ENCODE measurements around the gene FAM47A.

The FAM47A gene

GRCh38 chrX:34132028-34132427 lies at the start of gene FAM47A:
FAM47A (minus strand) TSS chrX:34132314; CDS start chrX:34132278, 36 bp downstream.
- no peaks in the 10 kb centered on the region for H3K4me1 Mint-ChIP-seq
- CTCF ChIA-PET, result no interaction called here
- H3K36me3 Mint-ChIP-seq, result no peaks in the 10 kb centered on the region
- no peak within 1 kb of the TSS for H3K4me3 Mint-ChIP-seq
- H3K27me3 Mint-ChIP-seq, result no peaks in the 10 kb centered on the region
- H3K27ac Mint-ChIP-seq, result no peak within 1 kb of the TSS
- H3K9me3 Mint-ChIP-seq, result peaks cover 8% of the 10 kb centered on the region
- DNase-seq, result no peak

- DNase-seq, result no peak
- Mint-ChIP-seq H3K36me3 (no peaks in the 10 kb centered on the region), H3K27ac (no peak overlapping the region), H3K9me3 (peaks cover 3% of the 10 kb centered on the region), H3K27me3 (no peaks in the 10 kb centered on the region), H3K4me1 (no peaks in the 10 kb centered on the region), H3K4me3 (no peak overlapping the region)
- CTCF ChIA-PET, result no interaction called here
Measured at GRCh38 chrX:34147345-34147744, 15.2 kb upstream of the FAM47A start.

- Mint-ChIP-seq H3K27ac (no peak overlapping the region), H3K27me3 (no peaks in the 10 kb centered on the region), H3K9me3 (peaks cover 3% of the 10 kb centered on the region), H3K4me1 (no peaks in the 10 kb centered on the region), H3K4me3 (no peak overlapping the region), H3K36me3 (no peaks in the 10 kb centered on the region)
- no peak for DNase-seq
- CTCF ChIA-PET, result no interaction called here
Measured at GRCh38 chrX:34146906-34147305, 14.8 kb upstream of the FAM47A start.

GRCh38 chrX:34144246-34144645 lies 12.1 kb upstream of the FAM47A start:
- no peaks in the 10 kb centered on the region for H3K4me1 Mint-ChIP-seq
- CTCF ChIA-PET, result no interaction called here
- H3K27ac Mint-ChIP-seq, result no peak overlapping the region
- no peak overlapping the region for H3K4me3 Mint-ChIP-seq
- DNase-seq, result no peak
- H3K36me3 Mint-ChIP-seq, result no peaks in the 10 kb centered on the region
- H3K9me3 Mint-ChIP-seq, result peaks cover 3% of the 10 kb centered on the region
- H3K27me3 Mint-ChIP-seq, result no peaks in the 10 kb centered on the region

GRCh38 chrX:34140816-34141215 lies 8.7 kb upstream of the FAM47A start:
- Mint-ChIP-seq H3K27ac (no peak overlapping the region), H3K36me3 (no peaks in the 10 kb centered on the region)
- no peak for DNase-seq

GRCh38 chrX:34130980-34131744 lies 952 bp downstream of the FAM47A start:
- Mint-ChIP-seq H3K27ac (no peak overlapping the region), H3K36me3 (no peaks in the 10 kb centered on the region), H3K27me3 (no peaks in the 10 kb centered on the region)

More at GRCh38 chrX:34140816-34141215, 8.7 kb upstream of the FAM47A start:
- Mint-ChIP-seq H3K9me3 (peaks cover 1% of the 10 kb centered on the region), H3K27me3 (no peaks in the 10 kb centered on the region), H3K4me3 (no peak overlapping the region), H3K4me1 (no peaks in the 10 kb centered on the region)
- CTCF ChIA-PET, result no interaction called here

GRCh38 chrX:34130501-34130900 lies 1.6 kb downstream of the FAM47A start:
- Mint-ChIP-seq H3K9me3 (peaks cover 8% of the 10 kb centered on the region), H3K4me1 (no peaks in the 10 kb centered on the region), H3K27ac (no peak overlapping the region), H3K4me3 (no peak overlapping the region), H3K36me3 (no peaks in the 10 kb centered on the region), H3K27me3 (no peaks in the 10 kb centered on the region)
- CTCF ChIA-PET, result no interaction called here
- DNase-seq, result no peak

More at GRCh38 chrX:34130980-34131744, 952 bp downstream of the FAM47A start:
- DNase-seq, result no peak
- Mint-ChIP-seq H3K4me3 (no peak overlapping the region), H3K9me3 (peaks cover 8% of the 10 kb centered on the region), H3K4me1 (no peaks in the 10 kb centered on the region)
- CTCF ChIA-PET, result no interaction called here

GRCh38 chrX:34126011-34126410 lies 6.1 kb downstream of the FAM47A start:
- peaks cover 6% of the 10 kb centered on the region for H3K9me3 Mint-ChIP-seq
- DNase-seq, result no peak
- H3K4me3 Mint-ChIP-seq, result no peak overlapping the region
- CTCF ChIA-PET, result no interaction called here
- H3K27me3 Mint-ChIP-seq, result no peaks in the 10 kb centered on the region
- no peak overlapping the region for H3K27ac Mint-ChIP-seq
- no peaks in the 10 kb centered on the region for H3K4me1 Mint-ChIP-seq
- no peaks in the 10 kb centered on the region for H3K36me3 Mint-ChIP-seq

GRCh38 chrX:34119122-34119521 lies 13.0 kb downstream of the FAM47A start:
- no peak overlapping the region for H3K4me3 Mint-ChIP-seq
- no peak for DNase-seq
- no peaks in the 10 kb centered on the region for H3K27me3 Mint-ChIP-seq
- CTCF ChIA-PET, result no interaction called here
- H3K4me1 Mint-ChIP-seq, result no peaks in the 10 kb centered on the region
- no peaks in the 10 kb centered on the region for H3K36me3 Mint-ChIP-seq
- H3K27ac Mint-ChIP-seq, result no peak overlapping the region
- no peaks in the 10 kb centered on the region for H3K9me3 Mint-ChIP-seq

GRCh38 chrX:34112459-34112858 lies 19.7 kb downstream of the FAM47A start:
- H3K27ac Mint-ChIP-seq, result no peak overlapping the region
- DNase-seq, result no peak
- H3K36me3 Mint-ChIP-seq, result no peaks in the 10 kb centered on the region
- H3K27me3 Mint-ChIP-seq, result no peaks in the 10 kb centered on the region
- no peaks in the 10 kb centered on the region for H3K4me1 Mint-ChIP-seq
- CTCF ChIA-PET, result no interaction called here
- no peaks in the 10 kb centered on the region for H3K9me3 Mint-ChIP-seq
- no peak overlapping the region for H3K4me3 Mint-ChIP-seq

All from activated naive CD4-positive, alpha-beta T cell treated with anti-CD3 and anti-CD28 coated beads, Interleukin-2, amount 10 ng/mL, durations not matched to agents 7 days and 5 days (primary cell).